ENCODE measurements around the gene FBXO44. TPM values are rescaled to one million over a fixed set of nuclear protein-coding genes. Genes with fewer than 3 reads are reported as not detected.

The FBXO44 gene
- total RNA-seq, 1 experiment from 2014 or later: 24.5 TPM

DNA sequence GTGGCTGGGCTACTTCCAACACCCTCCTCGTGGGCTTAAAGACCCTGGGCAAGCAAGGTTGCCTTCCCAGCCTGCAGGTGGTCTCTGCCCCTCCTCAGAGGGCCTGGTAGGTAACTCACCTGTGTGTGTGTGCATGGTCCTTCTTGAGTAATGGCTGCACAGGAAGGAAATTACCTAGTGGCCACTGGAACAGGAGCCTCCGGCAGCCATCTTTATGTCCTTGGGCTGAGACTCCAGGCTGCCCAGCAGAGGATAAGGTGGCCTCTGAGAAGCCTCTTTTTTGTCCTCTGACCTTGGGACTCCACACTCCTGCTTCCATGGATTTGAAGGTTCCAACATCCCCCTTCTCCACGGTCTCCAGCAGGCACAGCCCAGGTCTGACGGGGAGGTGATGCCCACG lies 56.8 kb downstream of the FBXO44 start:
- no peak overlapping the region for H2BK20ac ChIP-seq (ENCODE audit: low read depth, low read length, poor library complexity, severe bottlenecking)
- no peak overlapping the region for H2BK12ac ChIP-seq (ENCODE audit: insufficient read length, low read depth, low read length)
- Mint-ChIP-seq H3K27me3 (ENCODE audit: low read depth) (no peaks in the 10 kb centered on the region), H3K27ac (no peak overlapping the region), H3K4me3 (no peak overlapping the region), H3K4me1 (peaks cover 15 to 20% of the 10 kb centered on the region in 2 experiments), H3K36me3 (ENCODE audit: insufficient read depth in 1 of 3, low read depth in 3 of 3) (peaks cover 13 to 44% (median 16%) of the 10 kb centered on the region in 3 experiments), H3K9me3 (no peaks in the 10 kb centered on the region)
- no peaks in the 10 kb centered on the region for H3K79me1 ChIP-seq (ENCODE audit: insufficient read depth, low read depth, low read length, poor library complexity, severe bottlenecking)
- no peak overlapping the region for H4K8ac ChIP-seq (replicated peaks; ENCODE audit: insufficient read length, low read depth, low read length)
- no peaks in the 10 kb centered on the region for H3K23me2 ChIP-seq (ENCODE audit: insufficient read length, low read depth, low read length, poor library complexity, severe bottlenecking)
- H2AK5ac ChIP-seq (ENCODE audit: insufficient read length, low read length): no peak overlapping the region
- no peak overlapping the region for H3K18ac ChIP-seq (ENCODE audit: insufficient read length, low read depth, low read length)
- no CpG with 5 or more reads among the region's 5 CpGs for WGBS (ENCODE audit: extremely low coverage, insufficient read length, low lambda C conversion rate)
- no peak for DNase-seq
- H3K56ac ChIP-seq (ENCODE audit: insufficient read length, low read depth, low read length): no peak overlapping the region
- H4K91ac ChIP-seq (ENCODE audit: insufficient read length, low read depth, low read length): no peak overlapping the region
- H2BK120ac ChIP-seq (ENCODE audit: low read depth, low read length, poor library complexity, severe bottlenecking): no peak overlapping the region
- no peaks in the 10 kb centered on the region for H3K27me3 ChIP-seq (ENCODE audit: insufficient read depth, low read length)
- H2BK5ac ChIP-seq (ENCODE audit: insufficient read length, low read length): no peak overlapping the region
- no peaks in the 10 kb centered on the region; the same call in 1 of the 2 replicates for H3K4me1 ChIP-seq (ENCODE audit: insufficient read depth, low read length)
- no peak overlapping the region for H3K27ac ChIP-seq (ENCODE audit: insufficient read length, low read depth, low read length)
- H3K4ac ChIP-seq (ENCODE audit: low read depth, low read length): no peak overlapping the region
- H4K20me1 ChIP-seq (ENCODE audit: control insufficient read depth, insufficient read depth, insufficient read length): no peaks in the 10 kb centered on the region
- no peak overlapping the region for H3T11ph ChIP-seq (ENCODE audit: low read length)
- no peak overlapping the region for H3K14ac ChIP-seq (ENCODE audit: insufficient read depth, low read length)
- H3K9me3 ChIP-seq (ENCODE audit: control insufficient read depth, low read depth, low read length): no peaks in the 10 kb centered on the region
- no peak overlapping the region for H4K5ac ChIP-seq (ENCODE audit: insufficient read length, low read depth, low read length)
- TF ChIP-seq CTCF (conservative IDR thresholded peaks at IDR 0.05): no peak
- H2AFZ ChIP-seq (ENCODE audit: low read length): no peak overlapping the region
- H3K4me2 ChIP-seq (ENCODE audit: insufficient read depth, insufficient read length, low read length): no peak overlapping the region
- H3K79me2 ChIP-seq (ENCODE audit: insufficient read depth, low read length): no peaks in the 10 kb centered on the region
- no peak overlapping the region for H3K23ac ChIP-seq (ENCODE audit: insufficient read length, low read depth, low read length)
- no peak overlapping the region for H2BK15ac ChIP-seq (ENCODE audit: low read depth, low read length)
- no peak overlapping the region for H3K9ac ChIP-seq (ENCODE audit: extremely low read depth, insufficient read length, low read length)

Data from H9 (cell line).